Breast epithelium (tissue), 4 donors: ENCODE data around the gene DCX. TPM values are rescaled to one million over a fixed set of nuclear protein-coding genes. Genes with fewer than 3 reads are reported as not detected.

Experiments
- DNase-seq, 2 donors: peaks; one replicate each; pipeline ENCODE4 v3.0.0-alpha.2; 2019; ENCODE audit warnings: low spot score in 2 of 2
- H3K27ac ChIP-seq, 2 donors: fragments of 200-600 bp; sonication (generic) in 1 of 2; one replicate each; pipeline ENCODE4 v1.5.1; 2016 to 2019; ENCODE audit warnings: mild to moderate bottlenecking in 1 of 2
- H3K27me3 ChIP-seq, 2 donors: fragments of 200-600 bp; sonication (generic) in 1 of 2; one replicate each; pipeline versions ENCODE4 v1.5.1 to v1.6.0; 2017 to 2019; ENCODE audit warnings: control low read depth in 1 of 2, mild to moderate bottlenecking in 1 of 2
- H3K36me3 ChIP-seq: fragments of 200-600 bp; one replicate; pipeline ENCODE4 v1.5.1; 2019
- H3K4me1 ChIP-seq, 2 donors: fragments of 200-600 bp; sonication (generic); one replicate each; pipeline ENCODE4 v1.5.1; 2016 to 2019; ENCODE audit warnings: control low read depth in 1 of 2
- H3K4me3 ChIP-seq, 3 donors: fragments of 200-600 bp; sonication (generic); 1 replicate in 2 of 3; 2 replicates in 1 of 3; pipeline ENCODE4 v1.5.1; 2016 to 2019; ENCODE audit warnings: mild to moderate bottlenecking in 3 of 3, moderate library complexity in 2 of 3
- H3K9me3 ChIP-seq, 2 donors: fragments of 200-600 bp; sonication (generic) in 1 of 2; one replicate each; pipeline ENCODE4 v1.5.1; 2016 to 2019; ENCODE audit warnings: control low read depth in 1 of 2
- CTCF ChIP-seq, 3 donors: fragments of 450-650 bp; IDR thresholded peaks; one replicate each; pipeline ENCODE4 v1.5.1; 2016 to 2017; ENCODE audit warnings: antibody characterized with exemption in 3 of 3, mild to moderate bottlenecking in 3 of 3, moderate library complexity in 3 of 3
- POLR2A ChIP-seq: fragments of 450-650 bp; IDR thresholded peaks from one replicate; pipeline ENCODE4 v1.6.1; 2016; ENCODE audit warnings: antibody characterized with exemption, mild to moderate bottlenecking, moderate library complexity
- POLR2AphosphoS5 ChIP-seq, 3 donors: sonication (generic); formaldehyde crosslinking; IDR thresholded peaks; one replicate each; pipeline ENCODE4 v1.6.1; 2017; ENCODE audit warnings: antibody characterized with exemption in 3 of 3
- intact Hi-C: fragments of 100-400 bp; cut with DNase I; formaldehyde crosslinking; loops from one replicate; pipeline ENCODE4 v1.15.1; 2023; ENCODE audit warnings: low total_unique reads
- total RNA-seq, 3 donors: library from RNA; depleted of rRNA; stranded (reverse); fragments of >200 nt; gene quantifications; one replicate each; pipeline ENCODE4 v1.1.0, GENCODE V29; 2016

Gene DCX
- total RNA-seq, 3 donors from 2014 or later, result 0.33 to 0.44 TPM; not detected in 1

GRCh38 chrX:111410590-111411078, 1.4 kb downstream of the DCX start:
- Histone ChIP-seq H3K27ac (no peak overlapping the region), H3K4me3 (no peak overlapping the region), H3K9me3 (no peaks in the 10 kb centered on the region), H3K4me1 (no peaks in the 10 kb centered on the region), H3K36me3 (no peaks in the 10 kb centered on the region), H3K27me3 (peaks cover 0 to 55% of the 10 kb centered on the region in 2 donors)
- DNase-seq, result no peak
- intact Hi-C loops, result no loop called here
- TF ChIP-seq CTCF (IDR thresholded peaks at IDR 0.05), result no peak
- TF ChIP-seq POLR2A, result no peak
- TF ChIP-seq POLR2AphosphoS5 (IDR thresholded peaks at IDR 0.05), result no peak

- TF ChIP-seq CTCF (IDR thresholded peaks at IDR 0.05), result no peak
- TF ChIP-seq POLR2AphosphoS5 (IDR thresholded peaks at IDR 0.05), result no peak
- TF ChIP-seq POLR2A, result no peak
- H3K27me3 ChIP-seq, result peaks cover 0 to 54% of the 10 kb centered on the region in 2 donors
- H3K36me3 ChIP-seq, result no peaks in the 10 kb centered on the region
- H3K4me3 ChIP-seq, result no peak overlapping the region
- DNase-seq, result no peak
- intact Hi-C loops, result no loop called here
- no peaks in the 10 kb centered on the region for H3K9me3 ChIP-seq
- no peak overlapping the region for H3K27ac ChIP-seq
- no peaks in the 10 kb centered on the region for H3K4me1 ChIP-seq
These were observed 2.7 kb downstream of the DCX start for GRCh38 chrX:111409326-111409725.

- no peak for DNase-seq
- peaks cover 0 to 62% of the 10 kb centered on the region in 2 donors for H3K27me3 ChIP-seq
- H3K36me3 ChIP-seq, result no peaks in the 10 kb centered on the region
- H3K4me3 ChIP-seq, result no peak overlapping the region
- H3K9me3 ChIP-seq, result no peaks in the 10 kb centered on the region
- no peak for TF ChIP-seq POLR2A
- TF ChIP-seq CTCF (IDR thresholded peaks at IDR 0.05), result no peak
- no peak for TF ChIP-seq POLR2AphosphoS5 (IDR thresholded peaks at IDR 0.05)
- no peaks in the 10 kb centered on the region for H3K4me1 ChIP-seq
- H3K27ac ChIP-seq, result no peak overlapping the region
- intact Hi-C loops, result no loop called here
These were observed 4.0 kb downstream of the DCX start for GRCh38 chrX:111407948-111408347.

- intact Hi-C loops, result no loop called here
- no peak for TF ChIP-seq POLR2AphosphoS5 (IDR thresholded peaks at IDR 0.05)
- no peak for TF ChIP-seq POLR2A
- no peak for TF ChIP-seq CTCF (IDR thresholded peaks at IDR 0.05)
- no peak for DNase-seq
- no peaks in the 10 kb centered on the region for H3K9me3 ChIP-seq
- H3K27me3 ChIP-seq, result peaks cover 0 to 57% of the 10 kb centered on the region in 2 donors
- H3K36me3 ChIP-seq, result no peaks in the 10 kb centered on the region
- no peak overlapping the region for H3K4me3 ChIP-seq
- H3K4me1 ChIP-seq, result no peaks in the 10 kb centered on the region
- no peak overlapping the region for H3K27ac ChIP-seq
These were observed 9.6 kb downstream of the DCX start for GRCh38 chrX:111402344-111402743.

- H3K27ac ChIP-seq, result no peak overlapping the region
- H3K4me1 ChIP-seq, result no peaks in the 10 kb centered on the region
- no peaks in the 10 kb centered on the region for H3K9me3 ChIP-seq
- no peaks in the 10 kb centered on the region for H3K36me3 ChIP-seq
- peaks cover 0 to 26% of the 10 kb centered on the region in 2 donors for H3K27me3 ChIP-seq
- H3K4me3 ChIP-seq, result no peak overlapping the region
- DNase-seq, result no peak
- intact Hi-C loops, result no loop called here
- TF ChIP-seq POLR2A, result no peak
- TF ChIP-seq CTCF (IDR thresholded peaks at IDR 0.05), result no peak
- no peak for TF ChIP-seq POLR2AphosphoS5 (IDR thresholded peaks at IDR 0.05)
These were observed 16.8 kb downstream of the DCX start for GRCh38 chrX:111395149-111395548.
